K562 (cell line): ENCODE measurements around the gene COX11. TPM values are rescaled to one million over a fixed set of nuclear protein-coding genes. Genes with fewer than 3 reads are reported as not detected.

ENCODE experiments used
- CSDE1 ChIP-seq, 2 experiments: fragments of 450-650 bp; IDR thresholded peaks; 2 replicates each; pipeline ENCODE4 v1.6.1; 2016; ENCODE audit warnings: mild to moderate bottlenecking in 1 of 2
- GABPB1 ChIP-seq: sonication (generic); formaldehyde crosslinking; IDR thresholded peaks from 2 replicates; pipeline ENCODE4 v1.8.0; 2022; ENCODE audit warnings: mild to moderate bottlenecking, missing genetic modification reagents
- IFI16 ChIP-seq: fragments of 250-450 bp; sonication (Bioruptor Pico); IDR thresholded peaks from 2 replicates; pipeline ENCODE4 v2.1.2; 2022; ENCODE audit warnings: mild to moderate bottlenecking, inconsistent platforms
- NEUROD1 ChIP-seq: fragments of 150-350 bp; IDR thresholded peaks from 2 replicates; pipeline ENCODE4 v1.6.1; 2014; ENCODE audit warnings: borderline replicate concordance, low read length, low read depth; ENCODE audit not compliant: partially characterized antibody
- SRSF9 ChIP-seq: fragments of 200-400 bp; formaldehyde crosslinking; IDR thresholded peaks from 2 replicates; pipeline ENCODE4 v1.6.1; 2017; ENCODE audit warnings: low read depth, low read length, borderline replicate concordance
- ZFPM2 ChIP-seq: fragments of 250-450 bp; sonication (Bioruptor Pico); IDR thresholded peaks from 2 replicates; pipeline ENCODE4 v1.5.1; 2022; ENCODE audit warnings: mild to moderate bottlenecking
- ZNF134 ChIP-seq: fragments of 250-450 bp; sonication (Bioruptor Pico); conservative IDR thresholded peaks from 2 replicates; pipeline ENCODE4 v1.4.0; 2020
- polyA plus RNA-seq, 8 experiments: library from polyadenylated mRNA; depleted of rRNA in 4 of 8; stranded (reverse) in 5 of 8; unstranded in 3 of 8; fragments of >200 nt; fragmentation: Nextera tagmentation in 2 of 8; fragmentation: Illumina TruSeq in 1 of 8; extraction: Ambion mirVana in 2 of 8; extraction: Trizol in 1 of 8; gene quantifications; 2 replicates each; pipeline versions ENCODE4 v1.2.1 to v1.2.3, GENCODE V29; 2011 to 2014; ENCODE audit warnings: inconsistent platforms in 1 of 8, missing spikeins in 1 of 8
- total RNA-seq, 7 experiments: library from RNA; depleted of rRNA in 6 of 7; stranded (reverse); fragments of >200 nt in 6 of 7; fragmentation: Illumina TruSeq in 2 of 7; extraction: Trizol in 2 of 7; gene quantifications; 2 replicates each; pipeline versions ENCODE4 v1.2.1 to v1.2.3, GENCODE V29; 2011 to 2021; ENCODE audit warnings: low replicate concordance in 1 of 7
- TF ChIP-seq, protein P1 (sequence below), 2 experiments: fragments of 450-650 bp in 1 of 2; sonication (generic) in 1 of 2; formaldehyde crosslinking in 1 of 2; IDR thresholded peaks; 2 replicates each; pipeline versions ENCODE4 v1.7.1 to v1.9.0; 2016 to 2022; ENCODE audit warnings: inconsistent platforms in 1 of 2, mild to moderate bottlenecking in 1 of 2, missing genetic modification reagents in 1 of 2

The COX11 gene
- total and polyA plus RNA-seq, 9 of the 15 experiments (the other 6 are each of a cell fraction or from before 2014, with no cell fraction given), result 18.5 to 112 (median 30.7) TPM

DNA sequence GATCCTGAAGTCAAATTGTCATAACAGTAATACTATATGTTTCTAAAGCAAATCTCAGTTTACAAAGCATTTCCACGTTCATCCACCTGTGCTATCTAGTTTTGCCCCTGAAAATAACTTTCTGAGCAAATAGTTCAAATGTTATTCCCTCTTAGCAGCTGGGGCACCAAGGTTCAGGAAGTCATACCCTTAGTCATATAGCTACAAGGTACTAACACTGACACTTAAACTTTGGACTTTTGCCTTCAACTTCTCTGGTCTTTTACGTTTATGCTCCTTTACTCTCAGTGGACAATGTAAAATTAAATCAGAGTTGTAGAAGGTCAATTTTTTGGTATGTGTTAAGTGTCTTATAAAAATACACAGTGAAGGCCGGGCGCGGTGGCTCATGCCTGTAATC, 33.0 kb downstream of the COX11 start (continued):
- TF ChIP-seq GABPB1 (CRISPR knock-in tag) (no peak), SRSF9 (no peak), ZFPM2 (CRISPR knock-in tag) (no peak), NEUROD1 (no peak), IFI16 (CRISPR knock-in tag) (no peak), CSDE1 (IDR thresholded peaks at IDR 0.05) (no peak), ZNF134 (CRISPR knock-in tag) (no peak)
- TF ChIP-seq, protein P1, sequence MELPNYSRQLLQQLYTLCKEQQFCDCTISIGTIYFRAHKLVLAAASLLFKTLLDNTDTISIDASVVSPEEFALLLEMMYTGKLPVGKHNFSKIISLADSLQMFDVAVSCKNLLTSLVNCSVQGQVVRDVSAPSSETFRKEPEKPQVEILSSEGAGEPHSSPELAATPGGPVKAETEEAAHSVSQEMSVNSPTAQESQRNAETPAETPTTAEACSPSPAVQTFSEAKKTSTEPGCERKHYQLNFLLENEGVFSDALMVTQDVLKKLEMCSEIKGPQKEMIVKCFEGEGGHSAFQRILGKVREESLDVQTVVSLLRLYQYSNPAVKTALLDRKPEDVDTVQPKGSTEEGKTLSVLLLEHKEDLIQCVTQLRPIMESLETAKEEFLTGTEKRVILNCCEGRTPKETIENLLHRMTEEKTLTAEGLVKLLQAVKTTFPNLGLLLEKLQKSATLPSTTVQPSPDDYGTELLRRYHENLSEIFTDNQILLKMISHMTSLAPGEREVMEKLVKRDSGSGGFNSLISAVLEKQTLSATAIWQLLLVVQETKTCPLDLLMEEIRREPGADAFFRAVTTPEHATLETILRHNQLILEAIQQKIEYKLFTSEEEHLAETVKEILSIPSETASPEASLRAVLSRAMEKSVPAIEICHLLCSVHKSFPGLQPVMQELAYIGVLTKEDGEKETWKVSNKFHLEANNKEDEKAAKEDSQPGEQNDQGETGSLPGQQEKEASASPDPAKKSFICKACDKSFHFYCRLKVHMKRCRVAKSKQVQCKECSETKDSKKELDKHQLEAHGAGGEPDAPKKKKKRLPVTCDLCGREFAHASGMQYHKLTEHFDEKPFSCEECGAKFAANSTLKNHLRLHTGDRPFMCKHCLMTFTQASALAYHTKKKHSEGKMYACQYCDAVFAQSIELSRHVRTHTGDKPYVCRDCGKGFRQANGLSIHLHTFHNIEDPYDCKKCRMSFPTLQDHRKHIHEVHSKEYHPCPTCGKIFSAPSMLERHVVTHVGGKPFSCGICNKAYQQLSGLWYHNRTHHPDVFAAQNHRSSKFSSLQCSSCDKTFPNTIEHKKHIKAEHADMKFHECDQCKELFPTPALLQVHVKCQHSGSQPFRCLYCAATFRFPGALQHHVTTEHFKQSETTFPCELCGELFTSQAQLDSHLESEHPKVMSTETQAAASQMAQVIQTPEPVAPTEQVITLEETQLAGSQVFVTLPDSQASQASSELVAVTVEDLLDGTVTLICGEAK (IDR thresholded peaks at IDR 0.05), result no peak
- TF ChIP-seq, protein P1 (CRISPR knock-in tag; IDR thresholded peaks at IDR 0.05), result no peak
